ENCODE measurements around the gene KRT2. TPM values are rescaled to one million over a fixed set of nuclear protein-coding genes. Genes with fewer than 3 reads are reported as not detected.

The KRT2 gene
- total RNA-seq, 4 donors from 2014 or later: 357 to 1,953 (median 1,221) TPM

- no peak for DNase-seq (ENCODE audit: low spot score in 2 of 2)
- Histone ChIP-seq H3K27me3 (no peaks in the 10 kb centered on the region), H3K9me3 (no peaks in the 10 kb centered on the region), H3K27ac (no peak overlapping the region), H3K4me3 (no peak overlapping the region), H3K4me1 (peaks cover 20% of the 10 kb centered on the region), H3K36me3 (no peaks in the 10 kb centered on the region)
- no peak for TF ChIP-seq POLR2A (IDR thresholded peaks at IDR 0.05)
- no peak for TF ChIP-seq CTCF (IDR thresholded peaks at IDR 0.05)
- 86% methylated on average over 6 of the region's 6 CpGs for whole genome bisulfite sequencing
Observed at GRCh38 chr12:52649066-52649465, 2.9 kb downstream of the KRT2 start.

- Histone ChIP-seq H3K4me3 (no peak overlapping the region), H3K27me3 (no peaks in the 10 kb centered on the region), H3K4me1 (peaks cover 20% of the 10 kb centered on the region), H3K27ac (no peak overlapping the region), H3K9me3 (no peaks in the 10 kb centered on the region), H3K36me3 (no peaks in the 10 kb centered on the region)
- DNase-seq (ENCODE audit: low spot score in 2 of 2): no peak
- TF ChIP-seq POLR2AphosphoS5 (IDR thresholded peaks at IDR 0.05): no peak
- no peak for TF ChIP-seq POLR2A (IDR thresholded peaks at IDR 0.05)
- TF ChIP-seq EP300 (IDR thresholded peaks at IDR 0.05): no peak
- TF ChIP-seq CTCF (IDR thresholded peaks at IDR 0.05): no peak
- WGBS: 95% methylated on average over 8 of the region's 8 CpGs
Observed at GRCh38 chr12:52648012-52648550, 3.9 kb downstream of the KRT2 start.

- peaks cover 20% of the 10 kb centered on the region for H3K4me1 ChIP-seq
- H3K36me3 ChIP-seq: no peaks in the 10 kb centered on the region
- no peak overlapping the region for H3K4me3 ChIP-seq
- DNase-seq (ENCODE audit: low spot score in 2 of 2): no peak
- 84% methylated on average over 9 of the region's 9 CpGs for WGBS
- H3K27me3 ChIP-seq: no peaks in the 10 kb centered on the region
- H3K27ac ChIP-seq: no peak overlapping the region
- H3K9me3 ChIP-seq: no peaks in the 10 kb centered on the region
- TF ChIP-seq EP300 (IDR thresholded peaks at IDR 0.05) (no peak), CTCF (IDR thresholded peaks at IDR 0.05) (no peak), POLR2AphosphoS5 (IDR thresholded peaks at IDR 0.05) (no peak), POLR2A (IDR thresholded peaks at IDR 0.05) (no peak)
Observed at GRCh38 chr12:52647601-52648000, 4.4 kb downstream of the KRT2 start.

- Histone ChIP-seq H3K36me3 (no peaks in the 10 kb centered on the region), H3K27me3 (peaks cover 4% of the 10 kb centered on the region), H3K27ac (no peak overlapping the region), H3K4me1 (peaks cover 25% of the 10 kb centered on the region), H3K9me3 (no peaks in the 10 kb centered on the region), H3K4me3 (no peak overlapping the region)
- WGBS: 95% methylated on average over 8 of the region's 12 CpGs
- no peak for DNase-seq (ENCODE audit: low spot score in 2 of 2)
- TF ChIP-seq POLR2AphosphoS5 (IDR thresholded peaks at IDR 0.05) (no peak), POLR2A (IDR thresholded peaks at IDR 0.05) (no peak), EP300 (IDR thresholded peaks at IDR 0.05) (no peak), CTCF (IDR thresholded peaks at IDR 0.05) (no peak)
Observed at GRCh38 chr12:52646613-52647012, 5.4 kb downstream of the KRT2 start.

GRCh38 chr12:52645982-52646381, 6.0 kb downstream of the KRT2 start:
- 72% methylated on average over 4 of the region's 4 CpGs for WGBS
- Histone ChIP-seq H3K9me3 (no peaks in the 10 kb centered on the region), H3K36me3 (no peaks in the 10 kb centered on the region), H3K4me3 (no peak overlapping the region), H3K27me3 (peaks cover 4% of the 10 kb centered on the region), H3K4me1 (peaks cover 22% of the 10 kb centered on the region), H3K27ac (no peak overlapping the region)
- DNase-seq (ENCODE audit: low spot score in 2 of 2): no peak
- TF ChIP-seq CTCF (IDR thresholded peaks at IDR 0.05) (no peak), POLR2AphosphoS5 (IDR thresholded peaks at IDR 0.05) (no peak), EP300 (IDR thresholded peaks at IDR 0.05) (no peak), POLR2A (IDR thresholded peaks at IDR 0.05) (no peak)
